CD4-positive, CD25-positive, alpha-beta regulatory T cell (primary cell): Measurements from ENCODE around the gene POGZ. TPM values are rescaled to one million over a fixed set of nuclear protein-coding genes. Genes with fewer than 3 reads are reported as not detected.
"Not testable (repeated sequence)": the region's sequence is repeated elsewhere in the genome, so short reads cannot be mapped to it uniquely, and the experiment has no call there.

Experiments used
- ATAC-seq, 2 donors: fragments of 150-1000 bp; cut with Tn5 transposase; one replicate each; pipeline ENCODE4 v1.10.0; 2021; ENCODE audit warnings: low read depth in 2 of 2, moderate number of reproducible peaks in 2 of 2, moderate library complexity in 1 of 2
- DNase-seq, 3 donors: peaks; one replicate each; pipeline versions ENCODE4 v3.0.0 to v3.0.0-alpha.2; 2012 to 2022; ENCODE audit warnings: mixed read lengths in 1 of 3
- H3K27ac ChIP-seq: one replicate; pipeline ENCODE4 v1.7.0; 2013; ENCODE audit warnings: mild to moderate bottlenecking, low read length; ENCODE audit not compliant: insufficient read depth, poor library complexity, severe bottlenecking
- H3K27me3 ChIP-seq: one replicate; pipeline ENCODE4 v1.7.0; 2013; ENCODE audit warnings: low read length; ENCODE audit not compliant: control insufficient read depth, insufficient read depth
- H3K36me3 ChIP-seq: one replicate; pipeline ENCODE4 v1.7.0; 2013; ENCODE audit warnings: mild to moderate bottlenecking, low read length, moderate library complexity; ENCODE audit not compliant: control insufficient read depth, insufficient read depth
- H3K4me1 ChIP-seq: 2 replicates; pipeline ENCODE4 v1.7.0; 2013; ENCODE audit warnings: mild to moderate bottlenecking, low read length; ENCODE audit not compliant: insufficient read depth, control insufficient read depth, poor library complexity, severe bottlenecking
- H3K4me3 ChIP-seq: one replicate; pipeline ENCODE4 v1.7.0; 2013; ENCODE audit warnings: low read depth, mild to moderate bottlenecking, low read length, moderate library complexity
- H3K9me3 ChIP-seq, 2 experiments: 1 replicate in 1 of 2; 2 replicates in 1 of 2; pipeline ENCODE4 v1.7.0; 2013; ENCODE audit warnings: low read length in 2 of 2, mild to moderate bottlenecking in 1 of 2, moderate library complexity in 1 of 2; ENCODE audit not compliant: control insufficient read depth in 2 of 2
- H3K27ac Mint-ChIP-seq, 3 donors: one replicate each; pipeline ENCODE4 v1.8.0; 2020 to 2022; ENCODE audit warnings: mild to moderate bottlenecking in 3 of 3, mixed read lengths in 3 of 3, moderate library complexity in 2 of 3
- H3K27me3 Mint-ChIP-seq: one replicate; pipeline ENCODE4 v1.8.0; 2022; ENCODE audit warnings: mild to moderate bottlenecking, mixed read lengths
- H3K36me3 Mint-ChIP-seq: one replicate; pipeline ENCODE4 v1.8.0; 2020; ENCODE audit warnings: mixed read lengths
- H3K4me1 Mint-ChIP-seq, 4 donors: one replicate each; pipeline ENCODE4 v1.8.0; 2020 to 2022; ENCODE audit warnings: mixed read lengths in 4 of 4, mild to moderate bottlenecking in 1 of 4
- H3K4me3 Mint-ChIP-seq, 4 donors: one replicate each; pipeline ENCODE4 v1.8.0; 2020 to 2022; ENCODE audit warnings: mild to moderate bottlenecking in 4 of 4, mixed read lengths in 4 of 4, moderate library complexity in 3 of 4
- H3K9me3 Mint-ChIP-seq, 7 donors: one replicate each; pipeline ENCODE4 v1.8.0; 2020 to 2022; ENCODE audit warnings: mixed read lengths in 7 of 7, mild to moderate bottlenecking in 3 of 7, moderate library complexity in 2 of 7
- polyA plus RNA-seq, 4 donors: library from polyadenylated mRNA; unstranded; fragments of 300-500 nt; fragmentation: Illumina TruSeq; gene quantifications; one replicate each; pipeline ENCODE4 v1.2.3, GENCODE V29; 2021
- total RNA-seq: library from RNA; stranded (reverse); gene quantifications from one replicate; pipeline ENCODE4 v1.2.3, GENCODE V29; 2022

POGZ gene
- total and polyA plus RNA-seq, 5 donors from 2014 or later = 5.2 to 141 (median 6.5) TPM

- H3K4me1 ChIP-seq = peaks cover 32% of the 10 kb centered on the region
- Mint-ChIP-seq H3K27me3 (peaks cover 27% of the 10 kb centered on the region), H3K4me1 (peaks cover 25 to 44% (median 34%) of the 10 kb centered on the region in 4 donors), H3K4me3 (peak overlapping the region; percentile 89 to 98 (median 93)), H3K36me3 (no peaks in the 10 kb centered on the region), H3K9me3 (peaks cover 0 to 4% (median 0%) of the 10 kb centered on the region in 7 donors), H3K27ac (peak overlapping the region; percentile 89 to 99 (median 96))
- peak; percentile 63 to 67 for ATAC-seq
- H3K4me3 ChIP-seq = peak overlapping the region; percentile 98
- H3K27me3 ChIP-seq = peaks cover 8% of the 10 kb centered on the region
- no peaks in the 10 kb centered on the region for H3K36me3 ChIP-seq
- H3K27ac ChIP-seq = peak overlapping the region; percentile 85
- DNase-seq = peak; percentile 57 to 76 (median 67)
- no peaks in the 10 kb centered on the region for H3K9me3 ChIP-seq
These were observed 1.1 kb downstream of the POGZ start for GRCh38 chr1:151457911-151458801.

DNA sequence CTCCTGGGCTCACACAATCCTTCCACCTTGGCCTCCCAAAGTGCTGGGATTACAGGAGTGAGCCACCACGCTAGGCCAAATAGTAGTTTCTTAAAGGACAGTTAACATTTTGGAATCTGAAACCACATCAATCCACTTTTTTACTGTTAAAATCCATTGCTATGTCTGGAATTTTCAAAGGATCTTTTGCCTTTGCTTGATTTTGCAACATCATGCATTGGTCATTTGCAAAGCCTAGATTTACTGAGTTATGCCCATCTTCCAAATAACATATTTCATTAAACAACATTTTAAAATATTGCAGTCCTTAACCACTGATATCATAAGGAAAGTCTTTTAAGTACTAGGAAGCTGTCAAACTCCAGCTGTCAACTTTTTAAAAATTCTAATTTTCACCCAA, 3.3 kb downstream of the POGZ start:
- Mint-ChIP-seq H3K4me1 (peaks cover 25 to 48% (median 36%) of the 10 kb centered on the region in 4 donors), H3K27me3 (peaks cover 13% of the 10 kb centered on the region), H3K9me3 (peaks cover 0 to 3% (median 0%) of the 10 kb centered on the region in 7 donors), H3K27ac (peak overlapping the region; percentile 5 to 42 (median 30)), H3K4me3 (peak overlapping the region in 2 of 4 donors; percentile 15 to 67), H3K36me3 (no peaks in the 10 kb centered on the region)
- Histone ChIP-seq H3K9me3 (no peaks in the 10 kb centered on the region), H3K4me3 (peak overlapping the region; percentile 47), H3K36me3 (no peaks in the 10 kb centered on the region), H3K27ac (peak overlapping the region; percentile 85), H3K4me1 (peaks cover 32% of the 10 kb centered on the region), H3K27me3 (no peaks in the 10 kb centered on the region)
- no peak for ATAC-seq
- DNase-seq = no peak

DNA sequence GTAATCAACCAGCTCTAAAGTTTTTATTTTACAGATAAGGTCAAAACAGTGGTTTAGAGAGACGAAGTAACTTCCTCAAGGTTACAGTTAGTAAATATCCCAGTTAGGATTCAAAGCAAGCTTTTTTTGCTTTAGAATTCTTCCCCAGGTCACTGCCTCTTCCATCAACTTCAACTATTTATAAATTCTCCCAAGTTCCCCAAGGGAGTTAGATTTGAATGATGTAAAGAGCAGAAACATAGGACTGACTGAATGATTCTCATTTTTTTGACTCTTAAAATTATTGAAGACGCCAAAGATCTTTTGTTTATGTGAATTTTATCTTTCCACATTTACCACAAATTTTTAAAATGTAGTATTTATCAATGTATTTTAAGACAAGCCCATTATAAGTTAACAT, 4.1 kb downstream of the POGZ start:
- Mint-ChIP-seq H3K36me3 (no peaks in the 10 kb centered on the region), H3K9me3 (peaks cover 0 to 3% (median 0%) of the 10 kb centered on the region in 7 donors), H3K4me3 (peak overlapping the region in 3 of 4 donors; percentile 2 to 73 (median 66)), H3K4me1 (peaks cover 24 to 55% (median 38%) of the 10 kb centered on the region in 4 donors), H3K27me3 (peaks cover 13% of the 10 kb centered on the region), H3K27ac (peak overlapping the region in 1 of 3 donors; percentile 9)
- H3K27me3 ChIP-seq = no peaks in the 10 kb centered on the region
- H3K4me1 ChIP-seq = peaks cover 32% of the 10 kb centered on the region
- H3K27ac ChIP-seq = peak overlapping the region; percentile 85
- H3K36me3 ChIP-seq = no peaks in the 10 kb centered on the region
- no peak for ATAC-seq
- no peak overlapping the region for H3K4me3 ChIP-seq
- DNase-seq = no peak
- no peaks in the 10 kb centered on the region for H3K9me3 ChIP-seq

DNA sequence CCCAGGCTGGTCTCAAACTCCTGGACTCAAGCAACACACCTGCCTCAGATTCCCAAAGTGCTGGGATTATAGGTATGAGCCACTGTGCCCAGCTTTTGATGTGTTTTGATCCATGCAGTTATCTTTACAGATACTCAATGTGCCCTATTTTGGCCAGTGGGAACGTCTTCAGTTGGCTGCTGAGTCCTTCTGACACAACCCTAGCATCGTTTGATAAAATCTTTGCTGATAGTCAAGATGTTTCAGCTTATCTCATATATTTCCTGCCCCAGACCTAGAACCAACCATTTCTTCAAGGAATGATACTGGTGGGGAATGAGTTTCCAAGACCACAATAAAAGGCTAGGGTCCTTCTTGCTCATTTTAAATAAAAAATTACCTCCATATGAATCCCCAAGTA, 11.6 kb downstream of the POGZ start:
- Histone ChIP-seq H3K4me3 (no peak overlapping the region), H3K4me1 (peaks cover 18% of the 10 kb centered on the region), H3K27ac (no peak overlapping the region), H3K36me3 (peaks cover 3% of the 10 kb centered on the region), H3K27me3 (no peaks in the 10 kb centered on the region), H3K9me3 (no peaks in the 10 kb centered on the region)
- peak overlapping the region in 1 of 4 donors; percentile 36 for H3K4me3 Mint-ChIP-seq
- peaks cover 9% of the 10 kb centered on the region for H3K36me3 Mint-ChIP-seq
- H3K9me3 Mint-ChIP-seq = no peaks in the 10 kb centered on the region
- H3K27ac Mint-ChIP-seq = peak overlapping the region in 1 of 3 donors; percentile 28
- H3K27me3 Mint-ChIP-seq = no peaks in the 10 kb centered on the region
- no peak for ATAC-seq
- H3K4me1 Mint-ChIP-seq = peaks cover 29 to 62% (median 38%) of the 10 kb centered on the region in 4 donors
- DNase-seq = no peak

- no peaks in the 10 kb centered on the region for H3K9me3 ChIP-seq
- Mint-ChIP-seq H3K4me3 (no peak overlapping the region), H3K9me3 (no peaks in the 10 kb centered on the region), H3K27me3 (no peaks in the 10 kb centered on the region), H3K36me3 (peaks cover 26% of the 10 kb centered on the region), H3K27ac (peak overlapping the region in 1 of 3 donors; percentile 82), H3K4me1 (peaks cover 40 to 61% (median 47%) of the 10 kb centered on the region in 4 donors)
- H3K36me3 ChIP-seq = peaks cover 17% of the 10 kb centered on the region
- no peak overlapping the region for H3K27ac ChIP-seq
- peaks cover 18% of the 10 kb centered on the region for H3K4me1 ChIP-seq
- no peaks in the 10 kb centered on the region for H3K27me3 ChIP-seq
- DNase-seq (no peak), ATAC-seq (no peak)
- no peak overlapping the region for H3K4me3 ChIP-seq
These were observed 14.5 kb downstream of the POGZ start for GRCh38 chr1:151444783-151445177.

- H3K4me1 Mint-ChIP-seq = peaks cover 45 to 65% (median 50%) of the 10 kb centered on the region in 4 donors
- DNase-seq (peak; percentile 55 to 84 (median 74)), ATAC-seq (peak; percentile 95 to 97)
These were observed 15.2 kb downstream of the POGZ start for GRCh38 chr1:151443846-151444782.

GRCh38 chr1:151437396-151437795, 21.9 kb downstream of the POGZ start:
- H3K4me1 ChIP-seq, H3K4me3 Mint-ChIP-seq, H3K4me3 ChIP-seq, H3K27ac Mint-ChIP-seq, H3K9me3 Mint-ChIP-seq, H3K27me3 ChIP-seq, ATAC-seq, H3K9me3 ChIP-seq, DNase-seq, H3K27ac ChIP-seq, H3K27me3 Mint-ChIP-seq: not testable (repeated sequence)
- Mint-ChIP-seq H3K4me1 (peaks cover 12 to 46% (median 42%) of the 10 kb centered on the region in 4 donors), H3K36me3 (peaks cover 26% of the 10 kb centered on the region)
- peaks cover 26% of the 10 kb centered on the region for H3K36me3 ChIP-seq

More at GRCh38 chr1:151443846-151444782, 15.2 kb downstream of the POGZ start:
- Mint-ChIP-seq H3K27me3 (no peaks in the 10 kb centered on the region), H3K27ac (peak overlapping the region in 1 of 3 donors; percentile 21), H3K36me3 (peaks cover 24% of the 10 kb centered on the region), H3K9me3 (no peaks in the 10 kb centered on the region), H3K4me3 (no peak overlapping the region)
- Histone ChIP-seq H3K27me3 (no peaks in the 10 kb centered on the region), H3K27ac (no peak overlapping the region), H3K4me1 (peaks cover 18% of the 10 kb centered on the region), H3K4me3 (no peak overlapping the region), H3K36me3 (peaks cover 19% of the 10 kb centered on the region), H3K9me3 (no peaks in the 10 kb centered on the region)
